Lower leg skin (tissue), 4 donors: Measurements from ENCODE around the gene GDPD4. TPM values are rescaled to one million over a fixed set of nuclear protein-coding genes. Genes with fewer than 3 reads are reported as not detected.
A peak's percentile ranks its signal among the peaks of the same experiment; 100 is the strongest.

Source experiments
- DNase-seq, 2 donors: peaks; one replicate each; pipeline ENCODE4 v3.0.0-alpha.2; 2019; ENCODE audit warnings: low spot score in 2 of 2
- H3K4me3 ChIP-seq: fragments of 200-600 bp; sonication (generic); 2 replicates; pipeline ENCODE4 v1.5.1; 2017; ENCODE audit warnings: mild to moderate bottlenecking, low read depth; ENCODE audit not compliant: poor library complexity, severe bottlenecking
- POLR2A ChIP-seq, 2 donors: fragments of 450-650 bp; IDR thresholded peaks; one replicate each; pipeline ENCODE4 v1.6.1; 2016 to 2017; ENCODE audit warnings: antibody characterized with exemption in 2 of 2, mild to moderate bottlenecking in 1 of 2, moderate library complexity in 1 of 2
- WGBS, 2 donors: methylation state at CpG; one replicate each; pipeline ENCODE4 v1.1.5; 2018; 5-methylcytosine and 5-hydroxymethylcytosine counted together
- intact Hi-C: fragments of 100-400 bp; cut with DNase I; formaldehyde crosslinking; loops from one replicate; pipeline ENCODE4 v1.15.0; 2023; ENCODE audit warnings: low total_unique reads
- total RNA-seq, 4 donors: library from RNA; depleted of rRNA; stranded (reverse); fragments of >200 nt; gene quantifications; one replicate each; pipeline ENCODE4 v1.1.0, GENCODE V29; 2016
- TF ChIP-seq, protein P1 (sequence below), 3 donors: fragments of 450-650 bp; IDR thresholded peaks; one replicate each; pipeline ENCODE4 v1.5.1; 2016; ENCODE audit warnings: antibody characterized with exemption in 3 of 3, mild to moderate bottlenecking in 3 of 3, moderate library complexity in 2 of 3

The GDPD4 gene
- total RNA-seq, 4 donors from 2014 or later = not detected

DNA sequence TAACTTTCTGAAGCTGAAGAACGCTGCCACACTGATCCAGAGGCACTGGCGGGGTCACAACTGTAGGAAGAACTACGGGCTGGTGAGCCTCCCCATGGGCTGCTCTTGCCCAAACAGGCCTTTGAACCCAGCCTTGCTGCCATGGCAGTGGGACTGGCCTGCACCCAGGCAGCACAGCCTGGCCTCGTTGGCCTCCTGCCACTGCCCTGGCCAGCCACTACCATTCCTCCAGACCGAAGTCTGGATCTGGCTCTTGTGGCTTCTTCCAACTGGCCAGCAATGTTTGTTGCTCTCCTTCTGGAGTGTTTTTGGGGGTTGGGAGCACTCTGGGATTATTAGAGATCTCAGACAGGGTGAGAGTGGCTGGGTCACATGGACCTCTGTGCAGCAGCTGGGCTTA lies 122.4 kb downstream of the GDPD4 start:
- no peak overlapping the region for H3K4me3 ChIP-seq
- WGBS, 2 donors = 82 to 87% methylated on average over 4 to 5 of the region's 5 CpGs
- TF ChIP-seq, protein P1, sequence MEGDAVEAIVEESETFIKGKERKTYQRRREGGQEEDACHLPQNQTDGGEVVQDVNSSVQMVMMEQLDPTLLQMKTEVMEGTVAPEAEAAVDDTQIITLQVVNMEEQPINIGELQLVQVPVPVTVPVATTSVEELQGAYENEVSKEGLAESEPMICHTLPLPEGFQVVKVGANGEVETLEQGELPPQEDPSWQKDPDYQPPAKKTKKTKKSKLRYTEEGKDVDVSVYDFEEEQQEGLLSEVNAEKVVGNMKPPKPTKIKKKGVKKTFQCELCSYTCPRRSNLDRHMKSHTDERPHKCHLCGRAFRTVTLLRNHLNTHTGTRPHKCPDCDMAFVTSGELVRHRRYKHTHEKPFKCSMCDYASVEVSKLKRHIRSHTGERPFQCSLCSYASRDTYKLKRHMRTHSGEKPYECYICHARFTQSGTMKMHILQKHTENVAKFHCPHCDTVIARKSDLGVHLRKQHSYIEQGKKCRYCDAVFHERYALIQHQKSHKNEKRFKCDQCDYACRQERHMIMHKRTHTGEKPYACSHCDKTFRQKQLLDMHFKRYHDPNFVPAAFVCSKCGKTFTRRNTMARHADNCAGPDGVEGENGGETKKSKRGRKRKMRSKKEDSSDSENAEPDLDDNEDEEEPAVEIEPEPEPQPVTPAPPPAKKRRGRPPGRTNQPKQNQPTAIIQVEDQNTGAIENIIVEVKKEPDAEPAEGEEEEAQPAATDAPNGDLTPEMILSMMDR (IDR thresholded peaks at IDR 0.05) = no peak
- no peak for TF ChIP-seq POLR2A (IDR thresholded peaks at IDR 0.05)
- intact Hi-C loops = no loop called here
- no peak for DNase-seq

DNA sequence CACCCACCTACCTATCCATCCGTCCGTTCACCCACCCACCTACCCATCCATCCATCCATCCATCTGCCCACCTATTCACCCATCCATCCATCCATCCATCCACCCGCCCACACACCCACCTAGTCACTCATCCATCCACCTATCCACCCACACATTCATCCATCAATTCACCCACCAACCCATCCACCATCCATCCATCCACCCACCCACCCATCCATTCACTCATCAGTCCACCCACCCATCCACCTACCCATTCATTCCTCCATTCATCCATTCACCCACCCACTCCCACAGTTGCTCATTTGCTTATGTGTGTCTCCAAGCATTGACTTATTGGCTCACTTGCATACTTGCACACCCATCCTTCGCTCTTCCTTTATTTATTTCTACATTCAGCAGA lies 123.3 kb downstream of the GDPD4 start:
- intact Hi-C loops = no loop called here
- TF ChIP-seq, protein P1 (IDR thresholded peaks at IDR 0.05) = no peak
- no peak for TF ChIP-seq POLR2A (IDR thresholded peaks at IDR 0.05)
- 86 to 88% methylated on average over 4 of the region's 4 CpGs for WGBS, 2 donors
- no peak for DNase-seq
- H3K4me3 ChIP-seq = no peak overlapping the region

DNA sequence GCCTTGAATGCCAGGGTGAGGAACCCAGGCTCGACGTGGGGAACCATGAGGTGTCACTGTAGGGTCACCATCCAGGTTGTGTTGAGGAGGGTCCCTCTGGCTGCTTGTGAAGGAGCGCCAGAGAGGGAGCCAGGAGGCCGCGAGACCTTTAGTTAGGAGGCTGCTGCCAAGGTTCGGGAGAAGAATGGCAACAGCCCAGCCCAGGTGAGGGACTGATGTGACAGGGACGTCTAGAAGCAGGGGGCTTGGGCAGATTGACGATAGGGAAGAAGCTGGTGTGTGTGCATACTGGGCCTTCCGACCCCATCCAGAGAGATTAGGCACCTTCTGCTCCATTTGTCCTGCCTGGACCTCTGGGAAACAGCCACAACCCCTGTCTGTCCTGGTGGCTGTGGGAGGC lies 124.5 kb downstream of the GDPD4 start:
- H3K4me3 ChIP-seq = no peak overlapping the region
- intact Hi-C loops = no loop called here
- 74 to 82% methylated on average over 9 of the region's 9 CpGs for WGBS, 2 donors
- DNase-seq = no peak
- TF ChIP-seq POLR2A (IDR thresholded peaks at IDR 0.05) = no peak
- TF ChIP-seq, protein P1 (IDR thresholded peaks at IDR 0.05) = no peak

DNA sequence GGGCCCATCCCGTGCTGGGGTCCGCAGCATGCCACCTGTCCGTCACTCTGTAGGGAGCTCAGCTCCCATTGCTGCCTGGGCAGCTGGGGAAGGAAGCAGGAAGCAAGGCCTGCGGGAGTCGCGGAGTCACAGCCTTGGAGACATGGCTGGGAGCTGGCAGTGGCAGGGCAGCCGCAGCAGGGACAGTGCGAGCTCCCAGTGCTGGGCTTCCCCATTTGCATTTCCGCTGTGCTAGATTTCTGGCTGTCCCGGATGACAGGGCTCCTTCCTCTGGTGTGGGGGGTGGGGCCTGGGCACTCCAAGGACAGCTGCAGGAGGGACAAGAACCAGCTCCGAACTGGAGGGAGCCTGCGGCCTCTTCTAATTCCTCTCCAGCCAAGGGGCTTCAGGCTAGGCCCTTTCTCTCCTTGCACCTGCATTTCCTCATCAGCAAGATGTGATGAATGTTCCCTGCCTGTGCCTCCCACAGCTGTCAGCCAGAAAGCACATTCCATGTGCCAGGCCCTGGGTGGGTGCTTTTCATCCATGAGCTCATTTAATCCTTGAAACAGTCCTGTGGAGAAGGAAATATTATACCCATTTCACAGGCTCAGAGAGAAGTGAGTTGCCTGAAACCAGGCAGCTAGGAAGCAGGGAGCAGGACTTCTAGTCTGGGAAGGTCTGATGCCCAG lies 125.5 kb downstream of the GDPD4 start:
- WGBS, 2 donors = 49 to 66% methylated on average over 9 to 12 of the region's 12 CpGs
- H3K4me3 ChIP-seq = no peak overlapping the region
- intact Hi-C loops = no loop called here
- TF ChIP-seq POLR2A (IDR thresholded peaks at IDR 0.05) = no peak
- TF ChIP-seq, protein P1 (IDR thresholded peaks at IDR 0.05) = no peak
- peak in 1 of 2 donors; percentile 39 for DNase-seq

DNA sequence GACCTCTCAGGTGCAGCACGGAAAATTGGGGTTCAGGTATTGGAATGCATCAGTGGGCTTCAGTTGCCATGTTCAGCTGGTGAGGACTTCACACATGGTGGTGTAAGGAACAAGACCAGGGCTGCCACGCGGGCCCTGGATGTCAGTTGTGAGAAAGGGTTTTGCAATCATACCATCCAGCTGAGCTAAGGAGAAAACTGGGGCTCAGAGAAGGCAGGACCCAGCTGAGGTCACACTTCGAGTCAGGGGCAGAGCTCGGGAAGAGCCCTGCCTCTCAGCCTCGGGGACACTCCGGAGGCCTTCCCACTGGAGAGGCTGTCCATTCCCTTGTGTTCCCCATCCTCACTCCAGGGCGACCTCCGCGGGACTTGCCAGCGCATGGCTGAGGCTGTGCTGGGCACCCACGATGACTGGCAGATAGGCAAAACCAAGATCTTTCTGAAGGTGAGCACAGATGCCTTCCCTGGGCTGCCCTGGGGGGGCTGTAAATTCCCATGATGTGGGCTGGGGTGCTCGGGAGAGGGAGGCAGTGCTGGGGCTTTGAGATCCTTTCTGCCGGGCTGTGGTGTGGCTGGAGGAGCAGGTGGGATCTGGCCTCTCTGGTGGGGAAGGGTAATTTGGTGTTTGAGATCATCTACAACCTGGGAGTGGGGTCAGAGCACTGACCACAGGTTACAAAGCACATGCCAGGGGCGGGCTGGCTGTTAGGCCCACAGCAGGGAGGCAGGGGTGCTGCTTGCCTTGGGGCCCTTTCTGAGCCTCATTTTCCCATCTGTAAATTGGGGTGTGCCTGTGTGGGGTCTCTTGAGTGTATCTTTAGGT lies 126.3 kb downstream of the GDPD4 start:
- WGBS, 2 donors = 83 to 87% methylated on average over 8 to 15 of the region's 15 CpGs
- intact Hi-C loops = no loop called here
- no peak overlapping the region for H3K4me3 ChIP-seq
- DNase-seq = peak in 1 of 2 donors; percentile 32
- TF ChIP-seq, protein P1 (IDR thresholded peaks at IDR 0.05) = no peak
- no peak for TF ChIP-seq POLR2A (IDR thresholded peaks at IDR 0.05)
